Panc1 (cell line): Measurements from ENCODE around the gene NCAPG2.

Source experiments
- SIN3A ChIP-seq: IDR thresholded peaks from 2 replicates; pipeline ENCODE4 v1.6.1; 2012; ENCODE audit warnings: low read depth, mild to moderate bottlenecking, low read length, moderate library complexity, borderline replicate concordance; ENCODE audit not compliant: insufficient read depth
- TF ChIP-seq, protein P1 (sequence below): fragments of 450-650 bp; IDR thresholded peaks from 2 replicates; pipeline ENCODE4 v1.5.1; 2017; ENCODE audit warnings: mild to moderate bottlenecking

DNA sequence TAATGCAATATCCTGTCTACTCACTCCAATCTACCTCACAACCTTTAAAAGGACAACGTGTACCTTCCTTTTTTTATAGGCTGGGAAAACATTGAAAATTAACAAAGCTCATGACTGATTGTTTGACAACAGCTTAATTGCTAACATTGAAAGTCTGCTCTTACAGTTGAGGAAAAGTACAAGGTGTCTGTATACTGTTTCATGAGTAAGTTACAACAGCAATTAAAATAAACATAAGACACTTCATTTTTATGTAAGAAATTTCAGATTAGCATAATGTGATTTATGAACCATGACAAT lies 28.6 kb upstream of the NCAPG2 start:
- TF ChIP-seq, protein P1, sequence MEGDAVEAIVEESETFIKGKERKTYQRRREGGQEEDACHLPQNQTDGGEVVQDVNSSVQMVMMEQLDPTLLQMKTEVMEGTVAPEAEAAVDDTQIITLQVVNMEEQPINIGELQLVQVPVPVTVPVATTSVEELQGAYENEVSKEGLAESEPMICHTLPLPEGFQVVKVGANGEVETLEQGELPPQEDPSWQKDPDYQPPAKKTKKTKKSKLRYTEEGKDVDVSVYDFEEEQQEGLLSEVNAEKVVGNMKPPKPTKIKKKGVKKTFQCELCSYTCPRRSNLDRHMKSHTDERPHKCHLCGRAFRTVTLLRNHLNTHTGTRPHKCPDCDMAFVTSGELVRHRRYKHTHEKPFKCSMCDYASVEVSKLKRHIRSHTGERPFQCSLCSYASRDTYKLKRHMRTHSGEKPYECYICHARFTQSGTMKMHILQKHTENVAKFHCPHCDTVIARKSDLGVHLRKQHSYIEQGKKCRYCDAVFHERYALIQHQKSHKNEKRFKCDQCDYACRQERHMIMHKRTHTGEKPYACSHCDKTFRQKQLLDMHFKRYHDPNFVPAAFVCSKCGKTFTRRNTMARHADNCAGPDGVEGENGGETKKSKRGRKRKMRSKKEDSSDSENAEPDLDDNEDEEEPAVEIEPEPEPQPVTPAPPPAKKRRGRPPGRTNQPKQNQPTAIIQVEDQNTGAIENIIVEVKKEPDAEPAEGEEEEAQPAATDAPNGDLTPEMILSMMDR, result no peak
- TF ChIP-seq SIN3A, result no peak
